Uterus (tissue), 4 donors: ENCODE data around the gene NEDD4. TPM values are rescaled to one million over a fixed set of nuclear protein-coding genes. Genes with fewer than 3 reads are reported as not detected.
"Not testable (repeated sequence)": the region's sequence is repeated elsewhere in the genome, so short reads cannot be mapped to it uniquely, and the experiment has no call there.

Experiments used
- DNase-seq, 2 donors: peaks; one replicate each; pipeline ENCODE4 v3.0.0-alpha.2; 2019 to 2020
- H3K27ac ChIP-seq, 2 donors: fragments of 200-600 bp; sonication (generic); 1 replicate in 1 of 2; 2 replicates in 1 of 2; pipeline ENCODE4 v1.5.1; 2016 to 2018
- H3K27me3 ChIP-seq, 2 donors: fragments of 200-600 bp; sonication (generic); one replicate each; pipeline ENCODE4 v1.5.1; 2018 to 2019; ENCODE audit warnings: control low read depth in 1 of 2
- H3K36me3 ChIP-seq, 2 donors: fragments of 200-600 bp; sonication (generic); one replicate each; pipeline ENCODE4 v1.5.1; 2019; ENCODE audit warnings: control low read depth in 1 of 2
- H3K4me1 ChIP-seq, 2 donors: fragments of 200-600 bp; sonication (generic); one replicate each; pipeline ENCODE4 v1.5.1; 2018 to 2019; ENCODE audit warnings: control low read depth in 1 of 2
- H3K4me3 ChIP-seq, 2 donors: fragments of 200-600 bp; sonication (generic); 1 replicate in 1 of 2; 2 replicates in 1 of 2; pipeline ENCODE4 v1.5.1; 2018 to 2019; ENCODE audit warnings: mild to moderate bottlenecking in 1 of 2
- H3K9me3 ChIP-seq, 2 donors: fragments of 200-600 bp; sonication (generic); one replicate each; pipeline ENCODE4 v1.5.1; 2019; ENCODE audit warnings: control low read depth in 1 of 2
- CTCF ChIP-seq, 4 experiments: fragments of 200-600 bp in 2 of 4; fragments of 450-650 bp in 2 of 4; sonication (generic) in 2 of 4; IDR thresholded peaks; one replicate each; pipeline ENCODE4 v1.5.1; 2016 to 2019; ENCODE audit warnings: antibody characterized with exemption in 4 of 4, mild to moderate bottlenecking in 2 of 4, moderate library complexity in 1 of 4
- POLR2A ChIP-seq, 2 donors: fragments of 450-650 bp; IDR thresholded peaks; one replicate each; pipeline ENCODE4 v1.6.1; 2016; ENCODE audit warnings: antibody characterized with exemption in 2 of 2, mild to moderate bottlenecking in 1 of 2, moderate library complexity in 1 of 2
- intact Hi-C: fragments of 100-400 bp; cut with DNase I; formaldehyde crosslinking; loops from one replicate; pipeline ENCODE4 v1.15.1; 2023; ENCODE audit warnings: low total_unique reads
- total RNA-seq, 4 donors: library from RNA; depleted of rRNA in 3 of 4; stranded (reverse); fragments of >200 nt in 3 of 4; gene quantifications; one replicate each; pipeline versions ENCODE4 v1.1.0 to v1.2.4, GENCODE V29; 2014 to 2023
- donor health status: DM: yes; HTN: yes; CAD: no.

NEDD4 gene
- total RNA-seq, 4 donors from 2014 or later = 13.3 to 44.0 (median 35.6) TPM

- Histone ChIP-seq H3K4me3 (no peak overlapping the region), H3K27ac (no peak overlapping the region), H3K9me3 (no peaks in the 10 kb centered on the region), H3K36me3 (no peaks in the 10 kb centered on the region), H3K4me1 (no peaks in the 10 kb centered on the region), H3K27me3 (no peaks in the 10 kb centered on the region)
- intact Hi-C loops = no loop called here
- TF ChIP-seq CTCF (IDR thresholded peaks at IDR 0.05) (no peak), POLR2A (IDR thresholded peaks at IDR 0.05) (no peak)
- no peak for DNase-seq
Observed at GRCh38 chr15:55827204-55827603, 166.2 kb downstream of the NEDD4 start.

DNA sequence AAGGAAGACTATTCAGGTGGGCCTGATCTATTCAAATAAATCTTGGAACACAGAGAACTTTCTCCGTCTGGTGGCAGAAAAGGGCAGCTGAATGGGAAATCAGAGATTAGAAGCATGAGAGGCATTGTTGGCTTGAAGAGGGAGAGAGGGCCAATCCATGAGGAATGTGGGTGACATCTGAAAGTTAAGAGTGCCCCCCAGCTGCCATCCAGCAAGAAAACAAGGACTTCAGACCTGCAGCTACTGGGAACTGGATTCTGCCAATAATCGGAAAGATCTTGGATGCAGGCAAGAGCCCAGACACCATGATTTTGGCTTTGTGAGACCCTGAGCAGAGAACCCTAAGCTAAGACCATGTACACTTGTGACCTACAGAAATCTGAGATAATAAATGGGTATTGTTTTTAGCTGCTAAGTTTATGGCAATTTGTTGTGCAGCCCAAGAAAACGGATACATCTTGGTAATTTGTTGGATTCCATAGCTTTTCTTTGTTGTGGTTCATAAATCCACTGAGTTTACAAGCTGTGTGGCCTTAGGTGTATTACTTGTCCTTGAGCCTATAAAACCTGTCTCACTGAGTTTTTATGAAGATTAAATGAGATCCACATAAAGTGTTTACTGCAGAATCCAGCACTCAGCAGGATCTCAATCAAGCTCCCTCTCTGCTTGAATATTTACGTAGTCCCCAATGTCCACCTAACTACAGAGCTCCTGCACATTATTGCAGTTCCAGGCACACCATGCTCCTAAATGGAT, 168.4 kb downstream of the NEDD4 start:
- H3K27ac ChIP-seq = no peak overlapping the region
- no peak for TF ChIP-seq CTCF (IDR thresholded peaks at IDR 0.05)
- no peak for TF ChIP-seq POLR2A (IDR thresholded peaks at IDR 0.05)
- H3K27me3 ChIP-seq = no peaks in the 10 kb centered on the region
- no peaks in the 10 kb centered on the region for H3K9me3 ChIP-seq
- no peaks in the 10 kb centered on the region for H3K4me1 ChIP-seq
- no peaks in the 10 kb centered on the region for H3K36me3 ChIP-seq
- no peak overlapping the region for H3K4me3 ChIP-seq
- intact Hi-C loops = no loop called here
- no peak for DNase-seq

DNA sequence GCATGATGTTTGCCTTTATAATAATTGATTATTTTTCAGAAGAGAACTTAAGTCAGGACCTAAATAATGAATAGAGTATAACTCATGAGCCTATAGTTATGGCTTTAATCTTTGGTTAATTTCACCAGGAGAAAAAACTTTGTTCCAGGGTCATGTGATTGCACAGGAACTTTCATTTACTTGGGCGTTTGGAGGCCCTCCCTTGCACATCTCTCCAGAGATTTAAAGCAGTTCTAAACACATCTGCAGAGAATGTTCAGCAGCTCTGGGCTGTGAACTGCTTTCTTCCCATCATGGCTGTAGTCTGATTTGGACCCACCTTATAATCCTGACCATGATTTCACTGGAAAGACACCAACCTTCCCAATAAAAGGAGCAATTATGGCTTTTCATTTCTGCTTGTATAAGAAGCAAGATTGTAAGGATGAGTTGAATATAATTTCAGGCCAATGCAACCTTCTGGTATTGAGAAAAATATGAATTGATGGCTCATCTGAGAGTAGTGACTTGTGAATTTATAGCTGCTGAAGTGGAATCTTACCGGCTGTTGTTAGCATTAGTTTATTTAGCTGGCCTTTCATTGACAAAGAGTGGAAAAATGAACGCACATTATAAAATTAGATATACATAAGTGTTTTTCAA, 169.6 kb downstream of the NEDD4 start:
- TF ChIP-seq POLR2A (IDR thresholded peaks at IDR 0.05) (no peak), CTCF (IDR thresholded peaks at IDR 0.05) (no peak)
- no peaks in the 10 kb centered on the region for H3K27me3 ChIP-seq
- intact Hi-C loops = no loop called here
- no peaks in the 10 kb centered on the region for H3K36me3 ChIP-seq
- H3K9me3 ChIP-seq = no peaks in the 10 kb centered on the region
- peak overlapping the region; percentile 18 to 38 for H3K27ac ChIP-seq
- no peak overlapping the region for H3K4me3 ChIP-seq
- H3K4me1 ChIP-seq = no peaks in the 10 kb centered on the region
- DNase-seq = no peak

- peak in 1 of 2 donors; percentile 28 for DNase-seq
- Histone ChIP-seq H3K4me3 (no peak overlapping the region), H3K36me3 (no peaks in the 10 kb centered on the region), H3K4me1 (no peaks in the 10 kb centered on the region), H3K27me3 (no peaks in the 10 kb centered on the region), H3K9me3 (no peaks in the 10 kb centered on the region), H3K27ac (peak overlapping the region; percentile 18 to 38)
- intact Hi-C loops = no loop called here
- TF ChIP-seq CTCF (IDR thresholded peaks at IDR 0.05) (no peak), POLR2A (IDR thresholded peaks at IDR 0.05) (no peak)
Observed at GRCh38 chr15:55823191-55823670, 170.2 kb downstream of the NEDD4 start.

DNA sequence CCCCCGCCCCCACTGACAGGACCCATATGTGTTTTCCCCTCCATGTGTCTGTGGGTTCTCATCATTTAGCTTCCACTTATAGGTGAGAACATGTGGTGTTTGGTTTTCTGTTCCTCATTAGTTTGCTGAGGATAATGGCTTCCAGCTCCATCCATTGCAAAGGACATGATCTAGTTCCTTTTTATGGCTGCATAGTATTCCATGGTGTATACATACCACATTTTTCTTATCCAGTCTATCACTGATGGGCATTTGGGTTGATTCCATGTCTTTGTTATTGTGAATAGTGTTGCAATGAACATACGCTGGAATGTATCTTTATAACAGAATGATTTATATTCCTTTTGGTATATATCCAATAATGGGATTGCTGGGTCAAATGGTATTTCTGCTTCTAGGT, 171.7 kb downstream of the NEDD4 start:
- DNase-seq, H3K36me3 ChIP-seq, H3K4me3 ChIP-seq, intact Hi-C loops, H3K27me3 ChIP-seq, H3K27ac ChIP-seq, H3K9me3 ChIP-seq, H3K4me1 ChIP-seq: not testable (repeated sequence)
